Activated naive CD4-positive, alpha-beta T cell treated with Interleukin-2 at 50 U/mL for 16 hours (primary cell): Measurements from ENCODE around the gene RALGPS2.

ENCODE experiments used
- DNase-seq: peaks from one replicate; pipeline ENCODE4 v3.0.0-alpha.2; 2020

The RALGPS2 gene

GRCh38 chr1:178724728-178725465 is at the start of gene RALGPS2:
Gene RALGPS2 (plus strand): TSS chr1:178725244. CDS start chr1:178776765, 51,521 bp downstream.
- peak; percentile 49 for DNase-seq

DNA sequence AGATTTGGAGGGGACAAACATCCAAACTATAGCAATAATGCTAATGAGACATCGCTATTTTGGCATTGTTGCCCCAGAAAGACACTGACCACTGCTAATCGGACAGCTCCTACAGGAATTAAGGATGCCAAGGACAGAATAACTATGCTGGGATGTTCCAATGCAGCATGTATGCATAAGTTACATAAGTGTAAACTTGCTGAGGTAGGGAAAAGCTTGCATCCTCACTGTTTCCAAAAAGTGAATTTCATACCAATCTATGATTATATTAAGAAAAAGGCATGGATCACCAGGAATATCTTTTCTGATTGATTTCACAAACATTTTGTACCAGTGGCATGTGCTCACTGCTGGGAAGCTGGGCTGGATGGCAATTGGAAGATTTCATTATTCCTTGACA is 45.8 kb upstream of the RALGPS2 start:
- no peak for DNase-seq

- no peak for DNase-seq
Observed at GRCh38 chr1:178682429-178682828, 42.6 kb upstream of the RALGPS2 start.

- DNase-seq, result no peak
Observed at GRCh38 chr1:178682886-178683285, 42.2 kb upstream of the RALGPS2 start.

DNA sequence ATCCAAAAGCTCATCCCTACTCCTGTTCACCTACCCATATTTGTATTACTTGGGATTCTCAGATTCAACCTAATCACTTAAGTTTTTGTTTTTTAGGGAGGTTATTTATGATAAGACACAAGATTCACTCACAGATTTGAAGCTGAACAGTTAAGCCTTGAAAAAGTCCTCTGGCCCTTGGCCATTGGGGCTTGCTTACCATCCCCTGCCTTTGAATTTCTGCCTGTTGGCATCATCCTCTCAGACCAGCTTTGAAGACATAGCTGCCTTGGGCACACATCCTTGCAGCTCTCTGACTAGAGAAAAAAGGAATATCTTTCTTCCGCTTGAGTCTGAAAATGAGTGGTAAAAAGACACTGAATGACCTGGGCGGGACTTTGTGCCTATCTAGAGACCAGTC is 41.8 kb upstream of the RALGPS2 start:
- no peak for DNase-seq

- DNase-seq, result no peak
Observed at GRCh38 chr1:178684111-178684510, 40.9 kb upstream of the RALGPS2 start.

DNA sequence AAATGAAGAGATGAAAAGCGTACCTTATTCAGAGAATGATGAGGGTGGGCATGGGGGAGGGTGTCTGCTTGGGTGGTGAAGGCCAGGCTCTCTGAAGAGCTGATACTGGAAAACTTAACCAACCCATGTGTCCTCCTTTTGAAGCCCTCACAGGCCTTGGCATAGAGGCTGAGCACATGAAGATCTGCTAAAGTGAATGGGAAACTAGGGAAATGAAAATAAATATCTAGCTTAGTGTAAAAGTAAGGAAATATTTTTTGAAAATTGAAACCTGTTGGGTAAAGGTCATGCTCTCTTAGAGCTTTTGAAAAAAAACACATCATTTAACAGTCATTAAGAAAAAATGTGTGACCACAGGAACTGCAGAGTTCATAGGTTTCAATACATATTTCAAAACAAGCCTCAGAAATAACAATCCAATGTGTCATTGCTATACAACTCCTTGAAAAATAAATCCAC is 40.5 kb upstream of the RALGPS2 start:
- no peak for DNase-seq

- no peak for DNase-seq
Observed at GRCh38 chr1:178686407-178686806, 38.6 kb upstream of the RALGPS2 start.

GRCh38 chr1:178688244-178688643 is 36.8 kb upstream of the RALGPS2 start:
- DNase-seq, result no peak

DNA sequence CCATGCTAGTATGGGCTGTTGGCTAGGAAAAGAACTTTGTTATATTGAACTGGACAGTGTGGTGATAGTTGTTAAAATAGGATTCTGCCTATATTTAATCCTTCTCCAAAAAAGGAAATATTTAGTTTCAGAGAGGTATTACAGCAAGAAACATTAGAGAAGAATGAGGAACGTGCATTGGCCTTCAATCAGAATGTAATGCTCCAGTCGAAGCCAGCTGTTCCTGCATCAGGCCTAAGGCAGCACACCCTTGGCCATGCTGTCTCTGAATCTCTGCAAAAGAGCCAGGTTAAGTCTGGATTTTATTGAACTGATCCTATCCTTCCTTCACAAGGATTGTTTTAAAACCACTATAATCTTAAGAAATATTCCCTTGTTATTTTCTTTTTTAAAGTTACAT is 35.3 kb upstream of the RALGPS2 start:
- DNase-seq, result no peak

GRCh38 chr1:178690496-178690895 is 34.5 kb upstream of the RALGPS2 start:
- no peak for DNase-seq

DNA sequence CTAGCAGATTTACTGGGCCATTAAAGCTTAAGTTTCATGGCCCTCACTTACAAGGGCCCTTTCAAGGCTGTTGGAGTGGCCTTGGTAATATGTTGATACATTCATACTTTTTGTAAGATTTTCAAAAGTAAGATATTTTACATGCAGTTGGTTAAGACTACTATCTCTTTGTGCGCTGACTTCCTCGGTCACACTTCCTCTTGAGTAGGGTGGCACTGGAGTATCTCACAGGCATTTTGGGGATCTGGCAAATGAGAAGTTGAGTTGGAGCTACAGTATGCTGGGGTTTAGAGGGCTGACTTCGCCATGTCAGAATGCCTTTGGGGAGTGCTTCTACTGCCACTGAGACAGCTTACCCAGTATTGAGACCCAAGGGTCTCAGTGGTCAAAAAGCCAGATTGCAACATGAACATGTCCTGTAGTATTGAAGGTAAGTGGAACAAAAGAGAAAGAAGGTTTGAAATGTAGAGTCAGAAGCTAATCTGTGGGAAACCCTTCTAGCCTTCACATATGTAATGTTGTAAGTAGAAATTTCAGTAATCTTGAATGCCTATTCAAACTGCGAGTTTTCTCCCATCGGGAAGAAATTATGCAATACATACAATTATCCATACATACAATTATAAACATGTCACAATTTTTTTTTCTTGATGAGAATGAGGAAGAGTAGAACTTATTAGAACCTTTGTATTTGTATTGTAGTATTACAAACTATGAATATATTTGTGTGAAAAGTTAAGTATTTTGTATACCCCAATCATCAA is 32.3 kb upstream of the RALGPS2 start:
- no peak for DNase-seq

DNA sequence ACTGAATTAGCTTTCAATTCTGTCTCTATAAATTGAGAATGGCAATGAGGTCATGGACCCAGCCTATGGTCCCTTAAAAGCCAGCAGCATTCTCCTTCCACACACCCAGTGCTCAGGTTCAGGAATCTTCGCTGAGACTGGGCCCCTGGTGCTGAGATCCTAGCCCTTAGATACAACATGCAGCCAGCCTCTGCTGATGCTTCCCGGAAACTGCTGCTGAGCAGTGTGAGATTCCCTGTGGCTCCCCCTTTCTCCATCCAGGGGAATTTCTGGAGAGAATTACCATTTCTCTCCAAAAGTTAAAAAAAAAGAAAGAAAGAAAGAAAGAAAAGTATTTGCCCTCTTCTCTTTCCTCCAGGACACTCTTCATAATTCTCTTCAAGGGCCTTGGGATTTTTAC is 31.7 kb upstream of the RALGPS2 start:
- DNase-seq, result no peak

GRCh38 chr1:178694923-178695525 is 30.0 kb upstream of the RALGPS2 start:
- DNase-seq, result no peak

DNA sequence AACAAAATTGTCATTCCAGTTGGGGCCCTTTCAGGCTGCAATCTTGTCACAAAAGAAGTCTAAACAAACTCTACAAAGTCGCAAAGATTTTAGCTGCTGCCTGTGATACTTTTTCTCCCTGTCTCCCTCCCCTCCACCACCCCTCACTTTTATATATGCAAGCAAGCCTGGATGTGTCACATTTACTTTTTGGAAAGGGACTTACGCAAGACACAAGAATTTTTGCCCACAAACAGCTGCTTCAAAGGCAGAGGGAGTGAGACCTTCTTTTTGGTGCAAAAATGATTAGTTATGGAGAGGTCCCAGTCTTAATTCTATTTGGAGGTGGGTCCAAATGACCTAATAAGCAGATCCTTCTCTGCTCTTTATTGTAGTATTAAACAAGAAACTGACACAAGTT is 22.9 kb upstream of the RALGPS2 start:
- no peak for DNase-seq

DNA sequence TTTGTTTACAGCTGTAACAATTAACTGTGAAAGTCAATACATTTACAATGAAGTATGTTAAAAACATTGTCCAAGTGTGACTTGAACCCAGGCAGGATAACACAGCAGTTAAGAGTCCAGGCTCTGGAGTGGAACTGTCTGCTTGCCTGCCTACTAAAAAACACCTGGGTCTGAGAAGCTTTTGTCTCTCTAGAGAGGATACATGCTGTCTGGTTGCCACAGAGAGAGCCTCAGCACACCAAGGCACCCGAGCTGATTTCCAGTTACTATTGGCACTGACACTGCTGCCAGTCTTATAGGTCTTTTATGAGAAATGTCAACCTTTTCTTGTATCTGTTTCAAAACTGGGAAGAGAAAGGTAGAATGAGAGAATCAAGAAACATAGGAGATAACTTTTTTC is 20.2 kb upstream of the RALGPS2 start:
- DNase-seq, result no peak

DNA sequence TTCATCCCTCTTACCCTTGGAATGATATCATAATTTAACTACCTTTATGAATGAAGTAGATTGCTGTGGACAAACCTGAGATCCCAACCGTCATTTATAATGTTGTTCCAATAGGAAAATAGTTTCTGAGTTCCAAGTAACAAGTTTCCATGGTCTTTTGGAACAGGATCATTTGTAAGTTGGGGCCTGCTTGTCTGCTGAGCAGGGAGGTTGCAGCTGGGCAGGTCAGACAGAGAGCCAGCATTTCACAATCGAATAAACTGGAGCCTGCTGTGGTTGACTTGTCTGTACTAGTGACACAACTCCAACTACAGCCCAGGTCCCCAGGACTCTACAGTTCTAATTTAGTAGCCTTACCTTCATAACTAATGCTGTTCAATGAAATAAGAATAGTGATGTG is 18.6 kb upstream of the RALGPS2 start:
- DNase-seq, result no peak

GRCh38 chr1:178713259-178713658 is 11.8 kb upstream of the RALGPS2 start:
- DNase-seq, result no peak

DNA sequence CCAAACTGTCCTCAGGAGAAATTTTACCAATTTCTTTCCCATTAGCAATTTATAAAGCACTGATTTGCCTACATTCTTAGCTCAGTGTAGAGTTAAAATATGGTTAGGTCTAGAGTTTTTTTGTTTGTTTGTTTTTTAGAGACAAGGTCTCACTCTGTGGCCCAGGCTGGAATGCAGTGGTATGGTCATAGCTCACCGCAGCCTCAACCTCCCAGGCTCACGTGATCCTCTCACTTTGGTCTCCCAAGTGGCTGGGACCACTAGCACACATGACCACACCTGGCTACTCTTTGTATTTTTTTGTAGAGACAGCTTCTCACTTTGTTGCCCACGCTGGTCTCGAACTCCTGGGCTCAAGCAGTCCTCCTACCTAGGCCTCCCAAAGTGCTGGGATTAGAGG is 10.6 kb upstream of the RALGPS2 start:
- DNase-seq, result no peak

- DNase-seq, result no peak
Observed at GRCh38 chr1:178716111-178716510, 8.9 kb upstream of the RALGPS2 start.

- no peak for DNase-seq
Observed at GRCh38 chr1:178718520-178718919, 6.5 kb upstream of the RALGPS2 start.

GRCh38 chr1:178723546-178723945 is 1.5 kb upstream of the RALGPS2 start:
- no peak for DNase-seq

DNA sequence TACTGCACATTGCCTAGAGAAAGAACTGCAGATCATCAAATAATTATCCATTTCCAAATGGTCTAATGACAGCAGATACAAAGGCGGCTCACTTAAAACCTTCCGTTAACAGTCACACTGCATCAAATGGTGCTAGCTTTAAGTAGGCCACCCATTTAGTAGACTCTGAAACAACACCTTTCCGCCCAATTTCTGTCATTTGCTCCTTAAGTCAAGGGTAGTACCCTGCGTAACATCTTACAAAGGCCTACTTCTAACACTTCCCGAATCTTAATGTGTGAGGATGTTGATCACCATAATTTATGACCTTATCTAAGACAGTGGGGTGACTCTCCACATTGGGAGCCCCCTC is 692 bp upstream of the RALGPS2 start:
- DNase-seq, result no peak

DNA sequence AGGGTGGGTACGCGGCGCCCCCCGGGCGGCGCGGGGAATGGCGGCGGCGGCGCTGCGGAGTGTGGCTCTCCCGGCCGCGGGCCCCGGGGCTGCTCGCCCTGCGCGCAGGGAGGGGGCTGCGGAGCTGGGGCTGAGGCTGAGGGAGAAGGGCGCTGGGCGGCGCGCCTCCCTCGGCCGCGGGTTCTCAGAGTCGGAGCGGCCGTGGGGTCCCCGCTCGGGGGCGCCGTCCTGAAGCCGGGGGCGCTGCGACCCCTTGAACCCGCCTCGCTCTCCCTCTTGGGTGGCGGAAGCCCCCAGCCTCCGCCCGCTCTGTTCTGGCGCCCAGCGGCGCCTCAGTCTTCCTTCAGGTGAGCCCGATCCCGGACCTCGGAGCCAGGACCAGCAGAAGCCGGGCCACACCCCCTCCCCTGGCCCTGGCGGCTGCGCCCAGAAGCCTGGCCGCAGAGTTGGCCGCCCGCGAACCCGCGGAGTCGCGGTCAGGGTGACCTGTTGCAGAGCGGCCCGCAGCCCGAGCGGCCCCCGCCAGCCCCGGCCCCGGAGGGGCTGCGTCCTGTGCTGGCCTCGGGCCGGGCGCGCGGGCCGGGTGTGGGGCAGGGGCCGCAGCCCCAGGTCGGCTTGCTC is 532 bp downstream of the RALGPS2 start:
- peak; percentile 8 for DNase-seq
